Stromal cell of bone marrow (primary cell): ENCODE results near the gene ATPAF1.

Experiments used
- DNase-seq: peaks from one replicate; pipeline ENCODE4 v3.0.0-alpha.2; 2012; ENCODE audit warnings: low read depth

Gene ATPAF1

DNA sequence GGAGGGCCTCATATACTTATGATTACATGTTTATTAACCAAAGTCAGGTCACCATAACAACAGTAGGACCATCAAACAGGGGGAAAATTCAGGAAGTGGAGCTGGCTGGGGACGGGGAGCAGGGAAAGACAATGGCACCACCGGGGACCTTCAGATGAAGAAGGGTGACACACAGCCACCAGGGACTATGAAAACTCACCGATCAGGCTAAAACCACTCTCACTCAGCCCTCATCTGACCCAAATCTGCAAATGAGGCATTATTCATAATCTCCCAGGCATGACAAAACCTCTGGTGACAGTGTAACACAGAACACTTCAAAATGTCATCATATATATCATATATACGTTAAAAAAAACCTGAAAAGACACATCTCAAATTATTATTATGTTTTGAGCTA is 75.3 kb downstream of the ATPAF1 start:
- no peak for DNase-seq

DNA sequence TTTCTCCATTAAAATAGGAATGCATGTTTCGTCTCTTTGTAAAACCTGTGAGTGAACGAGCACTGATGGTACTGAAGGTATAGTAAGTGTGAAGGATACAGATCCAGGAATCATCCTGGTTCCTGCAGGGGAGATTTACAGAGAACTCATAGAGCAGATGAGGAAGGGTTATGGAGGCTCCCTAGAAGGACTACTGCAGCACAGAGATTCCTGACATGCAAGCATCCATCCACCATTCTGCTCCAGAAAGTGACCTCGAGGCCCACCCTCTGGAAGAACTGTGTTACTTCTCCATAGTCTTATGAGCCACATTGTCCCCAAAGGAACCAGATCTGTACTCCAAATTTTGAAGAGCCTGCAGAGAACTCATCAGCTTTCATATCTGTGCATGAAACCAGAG is 78.6 kb downstream of the ATPAF1 start:
- no peak for DNase-seq

DNA sequence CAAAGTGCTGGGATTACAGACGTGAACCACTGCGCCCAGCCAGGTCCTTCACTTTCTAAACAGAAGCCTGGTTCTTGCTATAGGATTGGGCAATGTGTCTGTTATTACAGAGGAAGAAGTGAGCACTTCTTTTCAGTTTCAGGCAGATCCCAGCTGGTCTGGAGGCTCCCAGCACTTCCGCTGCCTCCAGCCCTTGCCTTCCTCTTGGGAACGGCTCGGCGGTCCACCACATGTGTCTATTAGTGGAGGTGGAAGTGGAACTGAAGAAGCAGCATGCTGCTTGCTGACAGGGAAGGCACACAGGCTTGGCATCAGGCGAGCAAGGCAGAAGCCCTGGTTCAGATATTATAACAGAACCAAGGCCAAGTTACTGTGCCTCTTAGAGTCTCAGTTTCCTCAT is 81.1 kb downstream of the ATPAF1 start:
- no peak for DNase-seq

DNA sequence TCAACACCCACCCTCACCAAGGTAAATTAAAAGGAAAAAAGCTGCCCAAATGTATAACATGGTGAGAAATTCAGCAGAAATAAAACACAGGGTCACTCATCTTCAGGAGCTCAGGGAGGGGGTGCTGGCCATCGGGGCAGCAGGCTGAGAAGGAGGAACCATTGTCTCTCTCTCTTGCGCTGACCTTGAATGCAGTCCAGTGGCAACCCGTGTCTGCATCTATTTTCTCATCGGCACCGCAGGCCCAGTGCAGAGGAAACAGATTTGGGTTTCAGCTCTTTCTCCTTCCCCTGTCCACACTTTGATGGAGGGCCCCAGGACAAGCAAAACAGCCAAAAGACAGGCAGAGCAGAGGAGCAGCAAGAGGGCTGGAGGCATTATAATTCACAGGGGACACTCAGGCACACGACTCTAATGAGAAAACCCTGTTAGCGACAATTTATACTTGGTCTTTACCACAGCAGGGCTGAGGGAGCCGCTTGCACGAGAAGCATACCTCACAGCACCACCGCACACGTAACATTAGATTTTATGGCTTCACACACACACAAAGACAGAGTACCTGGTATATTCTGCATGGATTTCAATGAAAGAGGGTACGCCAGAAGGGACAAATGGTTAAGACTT is 82.7 kb downstream of the ATPAF1 start:
- DNase-seq = no peak

DNA sequence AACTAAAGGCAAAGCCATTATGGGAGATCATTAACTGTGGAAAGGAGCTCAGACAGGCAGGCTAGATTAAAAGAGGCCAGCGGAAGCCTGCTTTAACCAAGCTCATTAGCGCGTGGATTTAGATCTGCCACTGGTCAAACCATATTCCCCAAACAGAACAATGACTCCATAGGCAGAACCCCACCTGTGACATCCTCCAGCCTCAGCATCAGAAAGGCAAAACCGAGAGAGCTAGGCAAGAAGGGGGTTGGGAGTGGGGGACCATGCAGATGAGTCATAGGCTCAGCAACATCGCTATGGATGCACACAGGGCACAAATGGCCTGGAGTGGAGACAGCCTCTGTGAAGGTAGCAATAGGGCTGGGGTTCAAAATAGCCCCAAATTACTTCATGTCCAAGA is 84.7 kb downstream of the ATPAF1 start:
- no peak for DNase-seq

DNA sequence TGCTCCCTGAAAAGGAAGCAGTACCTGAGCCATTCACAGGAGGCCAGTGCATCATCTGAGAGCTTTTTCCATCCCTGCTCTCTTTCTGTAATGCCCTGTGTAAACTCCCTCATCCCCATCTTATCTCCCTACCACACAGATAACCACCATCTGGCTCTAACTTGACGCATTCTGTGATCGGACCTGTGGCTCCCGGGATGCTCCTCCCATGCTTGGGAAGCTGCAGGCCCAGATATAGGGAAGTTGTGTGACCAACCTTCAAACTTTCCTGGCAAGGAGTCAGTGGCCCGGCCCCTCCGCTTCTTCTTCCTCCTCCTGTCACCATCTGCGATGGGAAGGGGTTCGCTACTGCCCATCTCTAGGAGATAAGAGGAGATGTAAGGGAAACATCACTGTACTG is 85.2 kb downstream of the ATPAF1 start:
- DNase-seq = no peak
